Motor neuron (in vitro differentiated cells): ENCODE measurements around the gene CBL. TPM values are rescaled to one million over a fixed set of nuclear protein-coding genes. Genes with fewer than 3 reads are reported as not detected.
A peak's percentile ranks its signal among the peaks of the same experiment; 100 is the strongest.

Source experiments
- ATAC-seq, 8 experiments: fragments of 200-7000 bp; cut with Tn5 transposase; replicated peaks in 6 of 8; 2 replicates each; pipeline ENCODE4 v1.8.0; 2021; ENCODE audit warnings: mild to moderate bottlenecking in 8 of 8, moderate library complexity in 8 of 8
- H3K27ac ChIP-seq, 2 donors: fragments of 250-450 bp; sonication (Bioruptor Pico); 2 replicates each; pipeline ENCODE4 v1.9.0; 2021; ENCODE audit warnings: antibody characterized with exemption in 2 of 2, mild to moderate bottlenecking in 2 of 2, moderate library complexity in 1 of 2
- H3K4me1 ChIP-seq, 2 donors: fragments of 250-450 bp; sonication (Bioruptor Pico); replicated peaks in 1 of 2; 2 replicates each; pipeline ENCODE4 v1.6.1; 2021; ENCODE audit warnings: antibody characterized with exemption in 2 of 2, mild to moderate bottlenecking in 2 of 2, moderate library complexity in 1 of 2
- H3K4me3 ChIP-seq, 5 donors: fragments of 250-450 bp; sonication (Bioruptor Pico); 2 replicates each; pipeline ENCODE4 v1.9.0; 2021; ENCODE audit warnings: antibody characterized with exemption in 5 of 5, mild to moderate bottlenecking in 5 of 5, moderate library complexity in 4 of 5
- WGBS, 10 experiments: fragments of 450-650 bp; shearing (Covaris generic); methylation state at CpG; one replicate each; pipeline ENCODE4 v1.0.0; 2022; 5-methylcytosine and 5-hydroxymethylcytosine counted together
- in situ Hi-C, 9 experiments: fragments of 400-800 bp; cut with MboI; loops; one replicate each; pipeline ENCODE4 v1.15.0; 2021; ENCODE audit warnings: low sequenced_read_pairs in 9 of 9, low pct_unique_long_range_greater_than_20kb in 2 of 9; ENCODE audit not compliant: unreplicated experiment in 9 of 9
- total RNA-seq, 8 experiments: library from RNA; unstranded; fragments of 300-600 nt; gene quantifications; 2 replicates each; pipeline versions ENCODE4 v1.2.3 to v1.2.4, GENCODE V29; 2022

CBL gene
- total RNA-seq, 8 experiments from 2014 or later, result 5.1 to 19.3 (median 13.9) TPM

DNA sequence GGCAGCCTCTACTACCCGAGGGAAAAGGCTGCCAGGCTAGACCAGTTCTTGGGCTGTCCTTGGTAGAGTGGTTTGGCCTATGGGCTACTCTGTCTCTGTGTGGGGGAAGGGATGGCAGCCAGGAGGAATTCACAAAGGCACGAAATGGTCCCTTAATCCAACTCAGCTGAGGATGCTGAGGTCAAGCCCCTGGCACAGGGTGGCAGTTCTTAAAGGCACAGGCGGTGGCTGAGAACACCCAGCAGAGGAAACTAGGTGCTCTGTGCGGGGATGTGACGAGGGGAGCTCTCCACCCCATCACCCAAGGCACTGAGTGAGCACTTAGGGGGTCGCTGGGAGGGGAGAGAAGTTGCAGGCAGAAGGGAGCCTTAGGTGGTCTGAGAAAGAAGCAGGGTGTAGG is 140.5 kb downstream of the CBL start, which contains the start of gene MFRP:
TSS of gene MFRP (minus strand) at position 101 of the 400 bp plus-strand sequence. CDS start 192 bp downstream, outside the sequence.
- in situ Hi-C loops, result loop anchor here in 1 of 9 experiments (25.0 kb wide), 1 partner anchor 234 kb away; the partner anchor contains the start of genes C2CD2L, DPAGT1 and HINFP
- WGBS, 10 experiments, result 0 to 100% (median 33%) methylated on average over 1 to 4 of the region's 6 CpGs; no CpG with 5 or more reads in 5 of the 10 experiments
- Histone ChIP-seq H3K4me1 (peaks cover 0 to under 1% of the 10 kb centered on the region in 2 donors), H3K4me3 (no peak within 1 kb of the TSS), H3K27ac (no peak within 1 kb of the TSS)
- ATAC-seq, result no peak

DNA sequence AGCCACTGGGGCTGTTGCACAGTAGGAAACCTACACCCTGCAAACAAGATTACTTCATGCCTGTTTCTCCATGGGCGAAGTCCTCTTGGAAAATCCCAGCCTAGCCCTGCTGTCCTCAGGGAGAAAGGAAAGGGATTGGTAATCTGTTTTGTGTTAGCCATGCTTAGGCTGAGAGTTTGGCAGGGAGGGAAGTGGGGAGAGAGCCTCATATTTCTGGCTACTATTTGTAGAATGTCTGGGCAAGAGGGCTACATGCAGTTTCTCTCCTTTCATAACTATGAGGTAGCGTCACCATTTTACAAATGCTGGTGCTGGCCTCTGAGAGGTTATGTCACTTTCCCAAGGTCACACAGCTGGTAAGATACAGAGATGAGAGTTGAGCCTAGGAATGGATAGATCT is 141.1 kb downstream of the CBL start:
- Histone ChIP-seq H3K4me1 (peaks cover 0 to 7% of the 10 kb centered on the region in 2 donors), H3K27ac (no peak overlapping the region), H3K4me3 (no peak overlapping the region)
- in situ Hi-C loops, result loop anchor here in 1 of 9 experiments (25.0 kb wide), 1 partner anchor 235 kb away; the partner anchor contains the start of genes C2CD2L, DPAGT1 and HINFP
- peak in 1 of 8 experiments; percentile 79 for ATAC-seq
- 0 to 88% (median 15%) methylated on average over 1 to 2 of the region's 2 CpGs; no CpG with 5 or more reads in 4 of the 10 experiments for whole genome bisulfite sequencing, 10 experiments

DNA sequence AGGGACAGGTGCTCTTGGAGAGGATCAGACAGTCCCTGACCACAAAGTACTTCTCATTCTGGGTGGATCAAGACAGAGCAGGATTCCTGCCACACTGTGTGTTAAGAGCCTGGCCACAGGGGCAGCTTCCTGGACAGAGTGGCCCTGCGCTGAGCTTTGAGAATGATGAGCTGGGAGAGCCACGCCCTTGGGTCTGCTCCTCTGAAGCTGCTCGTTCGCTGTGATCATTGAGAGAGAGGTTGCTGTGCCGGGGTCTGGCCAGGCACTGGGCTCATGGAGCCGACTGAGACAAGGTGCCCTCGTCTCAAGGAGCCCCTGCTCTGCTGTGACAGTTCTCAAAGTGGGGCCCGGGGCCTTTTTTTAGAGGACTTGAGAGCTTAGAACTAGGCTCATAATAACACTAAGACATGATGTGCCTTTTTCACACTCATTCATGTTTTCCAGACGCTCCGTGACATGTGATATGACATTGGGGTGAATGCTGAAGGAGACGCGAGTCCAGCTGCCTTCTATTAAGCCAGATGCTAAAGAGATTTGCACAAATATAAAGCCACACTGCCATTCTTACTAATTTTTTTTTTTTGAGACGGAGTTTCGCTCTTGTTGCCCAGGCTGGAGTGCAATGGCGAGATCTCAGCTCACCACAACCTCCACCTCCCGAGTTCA is 141.9 kb downstream of the CBL start:
- no peak overlapping the region for H3K27ac ChIP-seq
- peaks cover 6 to 12% of the 10 kb centered on the region in 2 donors for H3K4me1 ChIP-seq
- WGBS, 10 experiments, result 0 to 90% (median 59%) methylated on average over 1 to 14 of the region's 16 CpGs; no CpG with 5 or more reads in 2 of the 10 experiments
- in situ Hi-C loops, result loop anchor here in 1 of 9 experiments (25.0 kb wide), 1 partner anchor 236 kb away; the partner anchor contains the start of genes C2CD2L, DPAGT1 and HINFP
- no peak overlapping the region for H3K4me3 ChIP-seq
- ATAC-seq, result peak in 4 of 8 experiments; percentile 15 to 66 (median 54)

DNA sequence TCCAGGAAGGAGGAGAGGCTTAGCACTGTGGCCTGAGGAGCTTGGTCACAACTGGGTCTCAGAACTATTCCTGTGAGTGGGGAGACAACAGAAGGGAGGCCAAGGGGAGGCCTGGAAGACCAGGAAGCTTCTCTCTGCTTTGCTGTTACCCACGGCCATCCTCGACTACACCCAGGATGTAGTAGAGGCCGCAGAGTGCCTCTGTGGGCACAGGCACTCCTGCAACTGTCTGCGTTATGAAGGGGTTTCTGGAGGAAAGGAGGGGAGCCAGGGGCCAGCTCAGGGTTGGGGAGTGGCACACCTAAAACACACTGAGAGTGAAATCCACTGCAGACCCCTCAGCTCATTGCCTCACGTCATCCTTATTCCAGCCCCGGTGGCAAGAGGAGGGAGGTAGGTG is 144.2 kb downstream of the CBL start:
- Histone ChIP-seq H3K4me1 (peaks cover 13 to 24% of the 10 kb centered on the region in 2 donors), H3K4me3 (no peak overlapping the region), H3K27ac (no peak overlapping the region)
- ATAC-seq, result peak in 1 of 8 experiments; percentile 7
- in situ Hi-C loops, result loop anchor here in 2 of 9 experiments (10.0 kb wide), 2 partner anchors 114 to 124 kb away; no protein-coding TSS in a partner anchor
- 69 to 100% (median 80%) methylated on average over 1 to 2 of the region's 6 CpGs; no CpG with 5 or more reads in 5 of the 10 experiments for WGBS, 10 experiments

DNA sequence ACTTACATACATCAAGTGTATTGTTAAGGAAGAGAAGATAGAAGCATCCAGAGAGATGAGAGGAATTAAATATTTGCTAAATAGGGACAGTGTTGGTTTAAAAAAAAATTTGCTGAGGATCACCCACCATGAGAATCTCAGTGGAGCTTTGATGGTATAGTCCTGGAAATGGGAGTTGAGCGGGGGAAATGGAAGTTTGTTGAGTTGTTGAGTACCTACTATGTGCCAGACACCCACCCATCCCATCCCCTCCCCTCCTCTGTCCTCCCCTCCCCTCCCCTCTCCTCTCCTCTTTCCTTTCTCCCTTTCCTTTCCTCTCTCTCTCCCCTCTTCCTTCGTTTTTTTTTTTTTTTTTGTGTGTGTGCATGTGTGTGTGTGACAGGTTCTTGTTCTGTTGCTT is 145.1 kb downstream of the CBL start:
- 0 to 50% (median 0%) methylated on average over 1 to 2 of the region's 2 CpGs; no CpG with 5 or more reads in 7 of the 10 experiments for WGBS, 10 experiments
- in situ Hi-C loops, result loop anchor here in 2 of 9 experiments (10.0 kb wide), 2 partner anchors 114 to 124 kb away; no protein-coding TSS in a partner anchor
- ATAC-seq, result no peak
- H3K4me3 ChIP-seq, result no peak overlapping the region
- H3K27ac ChIP-seq, result no peak overlapping the region
- H3K4me1 ChIP-seq, result peaks cover 13 to 33% of the 10 kb centered on the region in 2 donors

DNA sequence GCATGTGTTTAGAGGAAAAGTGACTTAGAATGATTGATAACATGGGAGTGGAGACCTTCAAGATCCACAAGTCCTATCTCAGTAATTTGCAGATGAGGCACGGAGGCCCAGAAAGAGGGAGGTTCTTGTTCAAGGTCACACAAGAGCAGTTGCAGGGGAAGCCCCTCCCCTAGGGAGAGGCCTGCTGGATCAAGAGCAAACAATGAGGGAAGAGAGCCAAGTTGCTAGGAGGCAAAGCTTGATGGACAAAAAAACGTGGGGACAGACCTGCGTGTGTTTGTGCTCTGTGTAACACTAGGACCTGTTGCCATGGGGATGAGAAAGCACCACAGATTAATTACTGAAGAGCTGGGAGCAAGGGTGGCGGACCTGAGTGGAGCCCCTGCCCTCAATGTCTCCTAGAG is 146.7 kb downstream of the CBL start:
- in situ Hi-C loops, result loop anchor here in 2 of 9 experiments (10.0 kb wide), 2 partner anchors 112 to 122 kb away; no protein-coding TSS in a partner anchor
- Histone ChIP-seq H3K27ac (no peak overlapping the region), H3K4me1 (peaks cover 13 to 37% of the 10 kb centered on the region in 2 donors), H3K4me3 (no peak overlapping the region)
- WGBS, 10 experiments, result 0 to 33% (median 14%) methylated on average over 1 to 3 of the region's 4 CpGs; no CpG with 5 or more reads in 1 of the 10 experiments
- peak; percentile 15 to 86 (median 72) for ATAC-seq

DNA sequence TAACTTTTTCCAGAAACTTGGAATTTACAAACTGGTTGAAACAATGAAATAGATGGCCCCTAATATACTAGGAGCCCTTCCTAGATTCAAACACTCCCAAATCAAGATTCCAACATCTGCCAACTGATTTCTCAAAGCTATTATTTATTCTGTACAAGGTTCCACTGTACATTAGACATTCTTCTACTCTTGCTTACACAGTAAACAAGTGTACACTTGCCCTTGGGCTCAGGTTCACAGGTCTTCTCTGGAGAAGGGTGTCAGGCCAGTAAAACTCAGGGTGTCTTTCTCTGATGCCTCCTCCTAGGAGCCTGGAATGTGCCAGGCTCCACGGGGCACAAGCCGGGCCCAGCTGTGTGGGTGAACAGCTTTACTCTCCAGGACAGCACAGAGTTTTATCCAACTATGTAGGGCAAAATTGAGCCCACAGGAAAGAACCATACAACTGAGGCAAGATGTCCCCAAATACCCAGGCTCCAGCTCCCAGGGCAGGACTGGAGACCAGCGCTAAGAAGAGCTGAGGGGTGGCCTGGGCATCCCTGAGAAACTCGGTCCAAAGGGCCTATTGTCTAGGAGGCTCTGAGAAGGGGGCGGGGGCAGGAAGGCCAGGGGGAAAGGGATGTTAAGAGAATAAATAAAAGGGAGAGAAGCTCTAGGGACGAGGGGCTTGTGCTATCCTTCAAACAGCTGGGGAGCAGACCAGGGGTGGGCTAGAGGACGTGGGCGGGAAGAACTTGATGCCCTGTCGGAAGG is 149.1 kb downstream of the CBL start:
- Histone ChIP-seq H3K4me1 (peaks cover 13 to 37% of the 10 kb centered on the region in 2 donors), H3K4me3 (no peak overlapping the region), H3K27ac (no peak overlapping the region)
- WGBS, 10 experiments, result 24 to 100% (median 58%) methylated on average over 1 to 3 of the region's 9 CpGs; no CpG with 5 or more reads in 6 of the 10 experiments
- ATAC-seq, result no peak
- in situ Hi-C loops, result loop anchor here in 2 of 9 experiments (10.0 kb wide), 2 partner anchors 110 to 120 kb away; no protein-coding TSS in a partner anchor

DNA sequence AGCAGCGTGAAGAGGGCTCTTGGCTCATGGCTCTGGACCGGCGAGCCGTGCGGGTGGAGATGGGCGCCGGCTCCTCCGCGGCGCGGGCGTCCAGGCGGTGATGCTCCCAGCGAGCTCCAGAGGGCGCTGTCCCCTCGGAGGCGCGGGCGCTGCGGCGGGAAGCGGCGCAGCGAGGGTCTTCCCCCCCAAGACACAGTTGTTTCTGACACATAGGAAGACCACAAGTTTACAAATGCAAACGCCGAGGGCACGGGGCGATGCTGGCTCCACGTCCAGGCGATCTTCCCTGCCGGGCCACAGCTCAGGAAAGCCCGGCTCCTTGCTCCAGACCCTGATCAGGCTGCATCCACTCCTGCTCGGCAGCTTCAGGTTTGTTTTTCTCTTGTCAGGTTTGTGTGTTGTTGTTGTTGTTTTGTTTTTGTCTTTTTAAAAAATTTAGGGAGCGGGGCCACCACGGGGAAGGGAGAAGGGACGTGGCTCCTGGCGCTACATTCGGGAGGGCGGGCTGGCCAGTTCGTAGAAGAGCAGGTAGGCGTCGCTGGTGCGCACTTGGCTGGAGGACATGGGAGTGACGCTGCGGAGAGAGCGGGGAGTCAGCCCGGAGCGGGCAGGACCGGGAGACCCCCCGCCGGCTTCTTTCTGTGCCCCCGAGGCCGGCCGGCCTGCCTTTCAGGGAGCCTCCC is 150.4 kb downstream of the CBL start:
- ATAC-seq, result peak; percentile 55 to 81 (median 71)
- Histone ChIP-seq H3K27ac (no peak overlapping the region), H3K4me1 (peaks cover 21 to 47% of the 10 kb centered on the region in 2 donors), H3K4me3 (peak overlapping the region; percentile 15 to 26 (median 25))
- in situ Hi-C loops, result loop anchor here in 2 of 9 experiments (10.0 kb wide), 2 partner anchors 108 to 118 kb away; no protein-coding TSS in a partner anchor
- 0 to 10% (median 1%) methylated on average over 2 to 19 of the region's 54 CpGs; no CpG with 5 or more reads in 2 of the 10 experiments for WGBS, 10 experiments

DNA sequence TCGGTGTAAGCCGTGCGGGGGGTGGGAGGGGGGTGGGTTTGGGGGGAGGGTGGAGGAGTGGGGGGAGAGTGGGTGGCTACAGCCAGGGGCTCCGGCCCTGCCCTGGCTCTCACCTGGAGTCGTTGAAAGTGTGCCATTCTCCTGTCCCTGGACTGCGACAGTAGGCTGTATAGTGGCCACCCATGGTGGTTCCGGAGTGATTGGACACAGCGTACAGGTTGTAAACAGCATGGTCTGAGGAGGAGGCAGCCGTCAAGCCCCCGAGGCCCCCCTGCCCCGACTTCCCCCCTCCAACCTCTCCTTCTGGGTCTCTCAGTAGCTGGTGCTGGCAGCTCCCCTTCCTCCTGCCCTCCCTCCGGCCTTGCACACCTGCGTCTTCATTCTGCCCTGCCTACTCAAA is 150.9 kb downstream of the CBL start:
- Histone ChIP-seq H3K27ac (no peak overlapping the region), H3K4me3 (peak overlapping the region in 4 of 5 donors; percentile 20 to 26 (median 26)), H3K4me1 (peaks cover 27 to 48% of the 10 kb centered on the region in 2 donors)
- 80% methylated on average over 1 of the region's 13 CpGs; no CpG with 5 or more reads in 8 of the 10 experiments for WGBS, 10 experiments
- ATAC-seq, result no peak
- in situ Hi-C loops, result loop anchor here in 2 of 9 experiments (10.0 kb wide), 2 partner anchors 108 to 118 kb away; no protein-coding TSS in a partner anchor
